IPS-18a (cell line): ENCODE measurements around the gene MAP7.

Experiments used
- H3K27ac ChIP-seq: one replicate; pipeline ENCODE4 v1.5.1; 2013; ENCODE audit warnings: low read length
- H3K27me3 ChIP-seq: one replicate; pipeline ENCODE4 v1.6.1; 2013; ENCODE audit warnings: mild to moderate bottlenecking, low read length; ENCODE audit not compliant: control insufficient read depth, insufficient read depth
- H3K36me3 ChIP-seq: one replicate; pipeline ENCODE4 v1.6.1; 2013; ENCODE audit warnings: low read depth, low read length; ENCODE audit not compliant: control insufficient read depth
- H3K4me1 ChIP-seq: one replicate; pipeline ENCODE4 v1.6.1; 2013; ENCODE audit warnings: low read depth, low read length; ENCODE audit not compliant: control insufficient read depth
- H3K4me3 ChIP-seq: one replicate; pipeline ENCODE4 v1.5.1; 2013; ENCODE audit warnings: low read length
- H3K9ac ChIP-seq: one replicate; pipeline ENCODE4 v1.6.1; 2013; ENCODE audit warnings: mild to moderate bottlenecking, low read length, moderate library complexity
- H3K9me3 ChIP-seq: one replicate; pipeline ENCODE4 v1.6.1; 2013; ENCODE audit warnings: low read depth, low read length; ENCODE audit not compliant: control insufficient read depth

Gene MAP7

GRCh38 chr6:136411453-136412354 lies 138.5 kb downstream of the MAP7 start:
- Histone ChIP-seq H3K9ac (no peak overlapping the region), H3K36me3 (peaks cover 4% of the 10 kb centered on the region), H3K27me3 (no peaks in the 10 kb centered on the region), H3K27ac (no peak overlapping the region), H3K4me1 (no peaks in the 10 kb centered on the region), H3K9me3 (no peaks in the 10 kb centered on the region), H3K4me3 (no peak overlapping the region)

GRCh38 chr6:136411025-136411325 lies 139.2 kb downstream of the MAP7 start:
- H3K27ac ChIP-seq = no peak overlapping the region
- no peak overlapping the region for H3K4me3 ChIP-seq
- no peaks in the 10 kb centered on the region for H3K27me3 ChIP-seq
- no peaks in the 10 kb centered on the region for H3K4me1 ChIP-seq
- no peak overlapping the region for H3K9ac ChIP-seq
- peaks cover 4% of the 10 kb centered on the region for H3K36me3 ChIP-seq
- no peaks in the 10 kb centered on the region for H3K9me3 ChIP-seq

GRCh38 chr6:136410201-136411024 lies 139.8 kb downstream of the MAP7 start:
- H3K9me3 ChIP-seq = no peaks in the 10 kb centered on the region
- H3K27me3 ChIP-seq = no peaks in the 10 kb centered on the region
- no peaks in the 10 kb centered on the region for H3K4me1 ChIP-seq

GRCh38 chr6:136409597-136409996 lies 140.6 kb downstream of the MAP7 start:
- Histone ChIP-seq H3K9me3 (no peaks in the 10 kb centered on the region), H3K9ac (no peak overlapping the region), H3K4me1 (no peaks in the 10 kb centered on the region), H3K27me3 (no peaks in the 10 kb centered on the region), H3K27ac (no peak overlapping the region), H3K4me3 (no peak overlapping the region), H3K36me3 (peaks cover 4% of the 10 kb centered on the region)

More at GRCh38 chr6:136410201-136411024, 139.8 kb downstream of the MAP7 start:
- Histone ChIP-seq H3K4me3 (no peak overlapping the region), H3K9ac (no peak overlapping the region), H3K27ac (no peak overlapping the region), H3K36me3 (peaks cover 4% of the 10 kb centered on the region)

GRCh38 chr6:136408204-136408603 lies 142.0 kb downstream of the MAP7 start:
- H3K4me3 ChIP-seq = no peak overlapping the region
- no peak overlapping the region for H3K27ac ChIP-seq
- peaks cover 4% of the 10 kb centered on the region for H3K36me3 ChIP-seq
- no peaks in the 10 kb centered on the region for H3K27me3 ChIP-seq
- no peaks in the 10 kb centered on the region for H3K9me3 ChIP-seq
- H3K9ac ChIP-seq = no peak overlapping the region
- no peaks in the 10 kb centered on the region for H3K4me1 ChIP-seq

GRCh38 chr6:136405420-136406029 lies 144.7 kb downstream of the MAP7 start:
- Histone ChIP-seq H3K9me3 (no peaks in the 10 kb centered on the region), H3K9ac (no peak overlapping the region), H3K4me1 (no peaks in the 10 kb centered on the region), H3K27ac (no peak overlapping the region), H3K36me3 (peaks cover 4% of the 10 kb centered on the region), H3K27me3 (no peaks in the 10 kb centered on the region), H3K4me3 (no peak overlapping the region)

- H3K27ac ChIP-seq = no peak overlapping the region
- no peaks in the 10 kb centered on the region for H3K9me3 ChIP-seq
- no peaks in the 10 kb centered on the region for H3K4me1 ChIP-seq
- H3K27me3 ChIP-seq = no peaks in the 10 kb centered on the region
- H3K9ac ChIP-seq = no peak overlapping the region
- H3K4me3 ChIP-seq = no peak overlapping the region
- H3K36me3 ChIP-seq = peaks cover 4% of the 10 kb centered on the region
Observed at GRCh38 chr6:136404627-136405419, 145.4 kb downstream of the MAP7 start.

- no peaks in the 10 kb centered on the region for H3K4me1 ChIP-seq
- no peak overlapping the region for H3K27ac ChIP-seq
- H3K36me3 ChIP-seq = peaks cover 4% of the 10 kb centered on the region
- H3K4me3 ChIP-seq = no peak overlapping the region
- H3K9ac ChIP-seq = no peak overlapping the region
- H3K9me3 ChIP-seq = no peaks in the 10 kb centered on the region
- no peaks in the 10 kb centered on the region for H3K27me3 ChIP-seq
Observed at GRCh38 chr6:136404007-136404406, 146.2 kb downstream of the MAP7 start.

- Histone ChIP-seq H3K4me1 (no peaks in the 10 kb centered on the region), H3K27ac (no peak overlapping the region), H3K9ac (no peak overlapping the region), H3K36me3 (peaks cover 4% of the 10 kb centered on the region), H3K27me3 (no peaks in the 10 kb centered on the region), H3K9me3 (no peaks in the 10 kb centered on the region), H3K4me3 (no peak overlapping the region)
Observed at GRCh38 chr6:136403110-136403980, 146.9 kb downstream of the MAP7 start.

- Histone ChIP-seq H3K4me1 (no peaks in the 10 kb centered on the region), H3K27ac (no peak overlapping the region), H3K27me3 (no peaks in the 10 kb centered on the region), H3K4me3 (no peak overlapping the region), H3K36me3 (no peaks in the 10 kb centered on the region), H3K9me3 (no peaks in the 10 kb centered on the region), H3K9ac (no peak overlapping the region)
Observed at GRCh38 chr6:136401749-136402148, 148.5 kb downstream of the MAP7 start.
